Thyroid gland (tissue), 4 donors: ENCODE data around the gene CDHR2. TPM values are rescaled to one million over a fixed set of nuclear protein-coding genes. Genes with fewer than 3 reads are reported as not detected.

Experiments
- DNase-seq, 2 donors: peaks; one replicate each; pipeline ENCODE4 v3.0.0-alpha.2; 2019
- H3K27ac ChIP-seq, 3 donors: fragments of 200-600 bp; sonication (generic); 1 replicate in 2 of 3; 2 replicates in 1 of 3; pipeline ENCODE4 v1.5.1; 2016 to 2019; ENCODE audit warnings: mild to moderate bottlenecking in 1 of 3, moderate library complexity in 1 of 3
- H3K27me3 ChIP-seq: fragments of 200-600 bp; sonication (generic); one replicate; pipeline ENCODE4 v1.5.1; 2019
- H3K36me3 ChIP-seq, 2 donors: fragments of 200-600 bp; sonication (generic); one replicate each; pipeline ENCODE4 v1.5.1; 2016 to 2019
- H3K4me1 ChIP-seq, 2 donors: fragments of 200-600 bp; sonication (generic); one replicate each; pipeline ENCODE4 v1.5.1; 2017 to 2019
- H3K4me3 ChIP-seq, 3 donors: fragments of 200-600 bp; sonication (generic); replicated peaks in 1 of 3; 1 replicate in 2 of 3; 2 replicates in 1 of 3; pipeline ENCODE4 v1.5.1; 2016; ENCODE audit warnings: mild to moderate bottlenecking in 1 of 3
- H3K9me3 ChIP-seq: fragments of 200-600 bp; sonication (generic); one replicate; pipeline ENCODE4 v1.5.1; 2017
- POLR2A ChIP-seq, 2 donors: fragments of 450-650 bp; IDR thresholded peaks; one replicate each; pipeline ENCODE4 v1.6.1; 2017; ENCODE audit warnings: antibody characterized with exemption in 2 of 2, mild to moderate bottlenecking in 2 of 2, moderate library complexity in 1 of 2
- WGBS, 2 donors: methylation state at CpG; one replicate each; pipeline ENCODE4 v1.1.5; 2017; 5-methylcytosine and 5-hydroxymethylcytosine counted together
- intact Hi-C: fragments of 100-400 bp; cut with DNase I; formaldehyde crosslinking; loops from one replicate; pipeline ENCODE4 v1.15.1; 2023
- microRNA-seq: library from miRNA; unstranded; fragments of <30 nt; microRNA quantifications from one replicate; pipeline ENCODE4, GENCODE V29; 2016
- small RNA-seq: library from RNA; depleted of rRNA; stranded (forward); fragments of <200 nt; gene quantifications from one replicate; pipeline ENCODE3, GENCODE V24; 2016
- total RNA-seq, 4 donors: library from RNA; depleted of rRNA; stranded (reverse); fragments of >200 nt; gene quantifications; one replicate each; pipeline ENCODE4 v1.2.3, GENCODE V29; 2016
- TF ChIP-seq, protein P1 (sequence below), 6 experiments: fragments of 200-600 bp in 3 of 6; fragments of 450-650 bp in 3 of 6; sonication (generic) in 3 of 6; IDR thresholded peaks; one replicate each; pipeline ENCODE4 v1.5.1; 2016 to 2019; ENCODE audit warnings: antibody characterized with exemption in 6 of 6, mild to moderate bottlenecking in 2 of 6, inconsistent platforms in 1 of 6, moderate library complexity in 1 of 6

The CDHR2 gene
- total RNA-seq, 4 donors from 2014 or later: 0.11 TPM; not detected in 3

DNA sequence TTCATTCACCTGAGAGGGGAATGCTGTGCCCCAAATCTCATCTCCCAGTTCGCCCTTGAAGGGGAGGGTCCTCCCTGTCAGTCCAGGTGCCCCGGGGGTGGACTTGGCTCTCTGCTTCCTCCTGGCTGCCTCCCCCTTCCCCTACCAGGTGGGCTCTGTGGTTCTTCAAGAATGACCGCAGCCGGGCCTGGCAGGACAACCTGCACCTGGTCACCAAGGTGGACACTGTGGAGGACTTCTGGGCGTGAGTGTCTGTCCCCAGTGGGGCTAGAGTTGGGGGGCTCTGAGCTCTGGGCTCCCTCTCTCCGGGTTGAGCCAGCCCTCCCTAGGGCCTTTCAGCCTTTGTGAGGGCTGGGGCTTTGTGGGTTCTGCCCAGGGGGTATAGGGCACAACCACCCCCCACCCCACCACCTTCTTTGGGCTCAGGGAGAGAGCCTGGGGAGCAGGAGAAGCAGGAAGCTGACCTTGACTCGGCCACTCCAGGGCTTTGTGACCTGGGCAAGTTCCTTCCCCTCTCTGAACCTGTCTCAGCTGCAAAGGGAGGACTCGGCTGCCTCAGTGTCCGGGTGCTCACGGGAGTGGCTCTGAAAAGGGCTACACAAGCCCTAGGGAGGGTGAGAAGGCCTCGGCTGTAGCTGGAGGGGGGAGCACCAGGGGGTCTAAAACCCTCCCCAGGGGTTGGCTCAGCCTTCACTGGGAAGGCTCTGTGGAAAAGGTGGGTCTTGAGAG, 94.5 kb downstream of the CDHR2 start:
- intact Hi-C loops: loop anchor here (10.0 kb wide), 1 partner anchor 199 kb away; the partner anchor contains the start of gene FAF2
- TF ChIP-seq, protein P1, sequence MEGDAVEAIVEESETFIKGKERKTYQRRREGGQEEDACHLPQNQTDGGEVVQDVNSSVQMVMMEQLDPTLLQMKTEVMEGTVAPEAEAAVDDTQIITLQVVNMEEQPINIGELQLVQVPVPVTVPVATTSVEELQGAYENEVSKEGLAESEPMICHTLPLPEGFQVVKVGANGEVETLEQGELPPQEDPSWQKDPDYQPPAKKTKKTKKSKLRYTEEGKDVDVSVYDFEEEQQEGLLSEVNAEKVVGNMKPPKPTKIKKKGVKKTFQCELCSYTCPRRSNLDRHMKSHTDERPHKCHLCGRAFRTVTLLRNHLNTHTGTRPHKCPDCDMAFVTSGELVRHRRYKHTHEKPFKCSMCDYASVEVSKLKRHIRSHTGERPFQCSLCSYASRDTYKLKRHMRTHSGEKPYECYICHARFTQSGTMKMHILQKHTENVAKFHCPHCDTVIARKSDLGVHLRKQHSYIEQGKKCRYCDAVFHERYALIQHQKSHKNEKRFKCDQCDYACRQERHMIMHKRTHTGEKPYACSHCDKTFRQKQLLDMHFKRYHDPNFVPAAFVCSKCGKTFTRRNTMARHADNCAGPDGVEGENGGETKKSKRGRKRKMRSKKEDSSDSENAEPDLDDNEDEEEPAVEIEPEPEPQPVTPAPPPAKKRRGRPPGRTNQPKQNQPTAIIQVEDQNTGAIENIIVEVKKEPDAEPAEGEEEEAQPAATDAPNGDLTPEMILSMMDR (IDR thresholded peaks at IDR 0.05): no peak
- TF ChIP-seq POLR2A (IDR thresholded peaks at IDR 0.05): no peak
- WGBS, 2 donors: 64 to 69% methylated on average over 7 of the region's 11 CpGs

DNA sequence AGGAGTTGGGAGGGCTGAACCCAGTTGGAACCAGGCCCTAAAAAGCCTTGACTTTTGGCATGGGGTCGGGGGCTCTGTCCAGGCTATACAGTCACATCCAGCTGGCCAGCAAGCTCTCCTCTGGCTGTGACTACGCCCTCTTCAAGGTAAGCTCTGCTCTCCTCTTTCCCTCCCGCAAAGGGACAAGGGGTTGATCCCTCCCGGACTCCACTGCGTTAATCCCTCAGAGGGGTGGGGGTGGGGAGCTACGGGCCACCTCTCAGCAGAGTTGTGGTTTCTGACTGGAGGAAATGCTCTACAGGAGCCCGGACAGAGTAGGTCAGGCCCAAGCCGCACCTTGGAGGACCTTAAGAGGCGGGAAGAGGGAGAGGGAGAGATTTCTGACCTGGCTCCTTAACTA, 95.2 kb downstream of the CDHR2 start:
- TF ChIP-seq, protein P1 (IDR thresholded peaks at IDR 0.05): no peak
- TF ChIP-seq POLR2A (IDR thresholded peaks at IDR 0.05): no peak
- intact Hi-C loops: loop anchor here (10.0 kb wide), 1 partner anchor 199 kb away; the partner anchor contains the start of gene FAF2

More for the DNA sequence above, 94.5 kb downstream of the CDHR2 start:
- Histone ChIP-seq H3K4me3 (no peak overlapping the region), H3K27ac (no peak overlapping the region), H3K27me3 (no peaks in the 10 kb centered on the region), H3K4me1 (peaks cover 11 to 13% of the 10 kb centered on the region in 2 donors), H3K9me3 (no peaks in the 10 kb centered on the region), H3K36me3 (no peaks in the 10 kb centered on the region)
- no peak for DNase-seq

DNA sequence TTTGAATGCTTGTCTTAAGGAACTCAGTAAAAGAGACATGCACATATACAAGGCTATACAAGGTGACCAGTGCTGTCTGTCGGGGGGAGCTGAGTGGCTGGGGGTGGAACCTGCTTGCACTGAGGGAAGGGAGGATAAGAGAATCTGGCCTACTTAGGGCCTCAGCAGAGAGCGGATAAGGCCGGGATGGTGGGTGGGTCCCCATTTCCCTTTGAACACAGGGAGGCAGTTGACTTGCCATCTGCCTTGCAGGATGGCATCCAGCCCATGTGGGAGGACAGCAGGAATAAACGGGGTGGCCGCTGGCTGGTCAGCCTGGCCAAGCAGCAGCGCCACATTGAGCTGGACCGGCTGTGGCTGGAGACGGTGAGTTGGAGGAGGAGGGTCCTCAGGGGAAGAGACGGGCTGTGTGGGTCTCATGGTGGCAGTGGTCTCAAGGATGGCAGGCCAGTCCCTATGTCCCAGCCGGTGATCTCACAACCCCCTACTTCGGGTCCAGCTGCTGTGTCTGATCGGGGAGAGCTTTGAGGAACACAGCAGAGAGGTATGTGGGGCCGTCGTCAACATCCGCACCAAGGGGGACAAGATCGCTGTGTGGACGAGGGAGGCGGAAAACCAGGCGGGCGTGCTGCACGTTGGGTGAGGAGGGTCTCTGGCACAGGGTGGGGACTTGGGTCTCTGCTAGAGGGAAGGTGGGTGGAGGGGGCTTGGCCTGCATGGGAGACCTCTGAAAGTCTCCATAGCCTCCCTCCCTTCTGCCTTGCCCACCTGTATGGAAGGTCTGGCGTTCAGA, 95.9 kb downstream of the CDHR2 start:
- intact Hi-C loops: loop anchor here (10.0 kb wide), 1 partner anchor 200 kb away; the partner anchor contains the start of gene FAF2
- H3K9me3 ChIP-seq: no peaks in the 10 kb centered on the region
- no peak overlapping the region for H3K4me3 ChIP-seq
- H3K4me1 ChIP-seq: peaks cover 12 to 17% of the 10 kb centered on the region in 2 donors
- H3K27me3 ChIP-seq: no peaks in the 10 kb centered on the region
- no peak for DNase-seq
- H3K36me3 ChIP-seq: no peaks in the 10 kb centered on the region
- no peak overlapping the region for H3K27ac ChIP-seq
- WGBS, 2 donors: 90 to 92% methylated on average over 22 of the region's 22 CpGs
- TF ChIP-seq, protein P1 (IDR thresholded peaks at IDR 0.05): no peak
- TF ChIP-seq POLR2A (IDR thresholded peaks at IDR 0.05): no peak

More for the DNA sequence above, 95.2 kb downstream of the CDHR2 start:
- H3K9me3 ChIP-seq: no peaks in the 10 kb centered on the region
- H3K4me1 ChIP-seq: peaks cover 12 to 17% of the 10 kb centered on the region in 2 donors
- no peak for DNase-seq
- WGBS, 2 donors: 68% methylated on average over 6 to 9 of the region's 9 CpGs
- no peak overlapping the region for H3K4me3 ChIP-seq
- H3K27me3 ChIP-seq: no peaks in the 10 kb centered on the region
- no peaks in the 10 kb centered on the region for H3K36me3 ChIP-seq
- H3K27ac ChIP-seq: no peak overlapping the region

Small RNA genes lying within 50 kb of the gene (microRNA-seq; reads per million reads assigned to microRNA genes)
- gene MIR4281: not detected

Small RNA genes lying within 50 kb of the gene (small RNA-seq; reads per million reads assigned to genes)
- gene MIR4281 (not detected), gene RF00019 (not detected), gene RN7SL684P (not detected)

Other genes with a start within 250 kb of the CDHR2 start
- gene KIAA1191, start 187.6 kb upstream of the CDHR2 start, total RNA-seq: 100 to 1,000 TPM; 107 to 134 (median 119) TPM
- gene ARL10, start 183.9 kb upstream of the CDHR2 start, total RNA-seq: 10 to 100 TPM in 1 of 4 donors, 1 to 10 TPM in 3; 2.1 to 11.0 (median 2.8) TPM
- gene NOP16, start 160.7 kb upstream of the CDHR2 start, total RNA-seq: 10 to 100 TPM in 2 of 4 donors, 1 to 10 TPM in 2; 4.7 to 13.7 (median 8.2) TPM
- 100 to 1,000 TPM; 112 to 188 (median 138) TPM for gene HIGD2A, start 160.6 kb upstream of the CDHR2 start, total RNA-seq
- 100 to 1,000 TPM in 3 of 4 donors, 10 to 100 TPM in 1; 95.2 to 139 (median 112) TPM for gene CLTB, start 132.8 kb upstream of the CDHR2 start, total RNA-seq
- 100 to 1,000 TPM in 1 of 4 donors, 10 to 100 TPM in 3; 33.6 to 186 (median 43.2) TPM for gene FAF2, start 101.0 kb upstream of the CDHR2 start, total RNA-seq
- 10 to 100 TPM; 12.1 to 27.3 (median 22.4) TPM for gene RNF44, start 11.9 kb upstream of the CDHR2 start, total RNA-seq
- gene GPRIN1, start 60.8 kb downstream of the CDHR2 start, total RNA-seq: under 1 TPM; 0.24 to 0.75 (median 0.30) TPM
- not detected for gene SNCB, start 81.2 kb downstream of the CDHR2 start, total RNA-seq
- gene EIF4E1B, start 81.3 kb downstream of the CDHR2 start, total RNA-seq: not detected
- 10 to 100 TPM; 18.9 to 24.7 (median 21.0) TPM for gene TSPAN17, start 98.1 kb downstream of the CDHR2 start, total RNA-seq